Measurements from ENCODE around the gene LHPP.
A peak's percentile ranks its signal among the peaks of the same experiment; 100 is the strongest.

The LHPP gene

GRCh38 chr10:124640538-124641231, 179.1 kb downstream of the LHPP start:
- Histone ChIP-seq H3K36me3 (ENCODE audit: control insufficient read depth in 5 of 5, insufficient read depth in 5 of 5, low read length in 5 of 5) (peaks cover 0 to 16% (median 2%) of the 10 kb centered on the region in 5 donors), H3K27ac (ENCODE audit: low read depth, low read length) (peak overlapping the region; percentile 23), H3K4me3 (ENCODE audit: low read depth in 1 of 5, low read length in 5 of 5) (no peak overlapping the region), H3K27me3 (ENCODE audit: control insufficient read depth in 5 of 5, insufficient read depth in 4 of 5, low read length in 5 of 5) (no peaks in the 10 kb centered on the region), H3K4me1 (ENCODE audit: control insufficient read depth in 5 of 5, insufficient read depth in 5 of 5, low read length in 5 of 5) (peaks cover 20 to 78% (median 60%) of the 10 kb centered on the region in 5 donors), H3K9me3 (ENCODE audit: control insufficient read depth in 5 of 5, low read length in 5 of 5) (no peaks in the 10 kb centered on the region), H3K9ac (ENCODE audit: low read length in 5 of 5) (peak overlapping the region in 1 of 5 donors; percentile 11)

GRCh38 chr10:124641282-124642087, 179.9 kb downstream of the LHPP start:
- Histone ChIP-seq H3K9ac (ENCODE audit: low read length in 5 of 5) (peak overlapping the region in 2 of 5 donors; percentile 20 to 39), H3K36me3 (ENCODE audit: control insufficient read depth in 5 of 5, insufficient read depth in 5 of 5, low read length in 5 of 5) (peaks cover 0 to 16% (median 2%) of the 10 kb centered on the region in 5 donors), H3K27ac (ENCODE audit: low read depth, low read length) (peak overlapping the region; percentile 23), H3K4me1 (ENCODE audit: control insufficient read depth in 5 of 5, insufficient read depth in 5 of 5, low read length in 5 of 5) (peaks cover 28 to 86% (median 68%) of the 10 kb centered on the region in 5 donors), H3K27me3 (ENCODE audit: control insufficient read depth in 5 of 5, insufficient read depth in 4 of 5, low read length in 5 of 5) (peaks cover 0 to under 1% (median 0%) of the 10 kb centered on the region in 5 donors), H3K4me3 (ENCODE audit: low read depth in 1 of 5, low read length in 5 of 5) (peak overlapping the region in 2 of 5 donors; percentile 6 to 17), H3K9me3 (ENCODE audit: control insufficient read depth in 5 of 5, low read length in 5 of 5) (no peaks in the 10 kb centered on the region)

- H3K4me1 ChIP-seq (ENCODE audit: control insufficient read depth in 5 of 5, insufficient read depth in 5 of 5, low read length in 5 of 5), result peaks cover 34 to 87% (median 75%) of the 10 kb centered on the region in 5 donors
- peak overlapping the region; percentile 20 for H3K27ac ChIP-seq (ENCODE audit: low read depth, low read length)
- peaks cover 0 to 13% (median 0%) of the 10 kb centered on the region in 5 donors for H3K36me3 ChIP-seq (ENCODE audit: control insufficient read depth in 5 of 5, insufficient read depth in 5 of 5, low read length in 5 of 5)
Measured at GRCh38 chr10:124642088-124642710, 180.6 kb downstream of the LHPP start.

GRCh38 chr10:124643330-124644009, 181.8 kb downstream of the LHPP start:
- Histone ChIP-seq H3K9me3 (ENCODE audit: control insufficient read depth in 5 of 5, low read length in 5 of 5) (no peaks in the 10 kb centered on the region), H3K4me1 (ENCODE audit: control insufficient read depth in 5 of 5, insufficient read depth in 5 of 5, low read length in 5 of 5) (peaks cover 43 to 94% (median 84%) of the 10 kb centered on the region in 5 donors), H3K27ac (ENCODE audit: low read depth, low read length) (no peak overlapping the region), H3K4me3 (ENCODE audit: low read depth in 1 of 5, low read length in 5 of 5) (no peak overlapping the region), H3K9ac (ENCODE audit: low read length in 5 of 5) (no peak overlapping the region), H3K36me3 (ENCODE audit: control insufficient read depth in 5 of 5, insufficient read depth in 5 of 5, low read length in 5 of 5) (peaks cover 0 to 13% (median 0%) of the 10 kb centered on the region in 5 donors), H3K27me3 (ENCODE audit: control insufficient read depth in 5 of 5, insufficient read depth in 4 of 5, low read length in 5 of 5) (peaks cover 0 to 4% (median 0%) of the 10 kb centered on the region in 5 donors)

More at GRCh38 chr10:124642088-124642710, 180.6 kb downstream of the LHPP start:
- peak overlapping the region in 1 of 5 donors; percentile 17 for H3K4me3 ChIP-seq (ENCODE audit: low read depth in 1 of 5, low read length in 5 of 5)
- H3K9ac ChIP-seq (ENCODE audit: low read length in 5 of 5), result peak overlapping the region in 2 of 5 donors; percentile 20 to 39
- no peaks in the 10 kb centered on the region for H3K9me3 ChIP-seq (ENCODE audit: control insufficient read depth in 5 of 5, low read length in 5 of 5)
- H3K27me3 ChIP-seq (ENCODE audit: control insufficient read depth in 5 of 5, insufficient read depth in 4 of 5, low read length in 5 of 5), result peaks cover 0 to 4% (median 0%) of the 10 kb centered on the region in 5 donors

GRCh38 chr10:124644236-124644635, 182.6 kb downstream of the LHPP start:
- Histone ChIP-seq H3K36me3 (ENCODE audit: control insufficient read depth in 5 of 5, insufficient read depth in 5 of 5, low read length in 5 of 5) (peaks cover 0 to 13% (median 0%) of the 10 kb centered on the region in 5 donors), H3K9me3 (ENCODE audit: control insufficient read depth in 5 of 5, low read length in 5 of 5) (no peaks in the 10 kb centered on the region), H3K4me3 (ENCODE audit: low read depth in 1 of 5, low read length in 5 of 5) (no peak overlapping the region), H3K27ac (ENCODE audit: low read depth, low read length) (no peak overlapping the region), H3K27me3 (ENCODE audit: control insufficient read depth in 5 of 5, insufficient read depth in 4 of 5, low read length in 5 of 5) (peaks cover 0 to 4% (median 0%) of the 10 kb centered on the region in 5 donors), H3K9ac (ENCODE audit: low read length in 5 of 5) (no peak overlapping the region), H3K4me1 (ENCODE audit: control insufficient read depth in 5 of 5, insufficient read depth in 5 of 5, low read length in 5 of 5) (peaks cover 49 to 94% (median 84%) of the 10 kb centered on the region in 5 donors)

- Histone ChIP-seq H3K36me3 (ENCODE audit: control insufficient read depth in 5 of 5, insufficient read depth in 5 of 5, low read length in 5 of 5) (peaks cover 0 to 13% (median 0%) of the 10 kb centered on the region in 5 donors), H3K27ac (ENCODE audit: low read depth, low read length) (no peak overlapping the region), H3K27me3 (ENCODE audit: control insufficient read depth in 5 of 5, insufficient read depth in 4 of 5, low read length in 5 of 5) (peaks cover 0 to 4% (median 0%) of the 10 kb centered on the region in 5 donors), H3K4me3 (ENCODE audit: low read depth in 1 of 5, low read length in 5 of 5) (no peak overlapping the region), H3K4me1 (ENCODE audit: control insufficient read depth in 5 of 5, insufficient read depth in 5 of 5, low read length in 5 of 5) (peaks cover 49 to 98% (median 85%) of the 10 kb centered on the region in 5 donors), H3K9ac (ENCODE audit: low read length in 5 of 5) (no peak overlapping the region), H3K9me3 (ENCODE audit: control insufficient read depth in 5 of 5, low read length in 5 of 5) (no peaks in the 10 kb centered on the region)
Measured at GRCh38 chr10:124644771-124645415, 183.3 kb downstream of the LHPP start.

- Histone ChIP-seq H3K4me1 (ENCODE audit: control insufficient read depth in 5 of 5, insufficient read depth in 5 of 5, low read length in 5 of 5) (peaks cover 47 to 96% (median 78%) of the 10 kb centered on the region in 5 donors), H3K4me3 (ENCODE audit: low read depth in 1 of 5, low read length in 5 of 5) (no peak overlapping the region), H3K9me3 (ENCODE audit: control insufficient read depth in 5 of 5, low read length in 5 of 5) (no peaks in the 10 kb centered on the region), H3K27me3 (ENCODE audit: control insufficient read depth in 5 of 5, insufficient read depth in 4 of 5, low read length in 5 of 5) (peaks cover 0 to 4% (median 0%) of the 10 kb centered on the region in 5 donors), H3K27ac (ENCODE audit: low read depth, low read length) (peak overlapping the region; percentile 88), H3K36me3 (ENCODE audit: control insufficient read depth in 5 of 5, insufficient read depth in 5 of 5, low read length in 5 of 5) (peaks cover 0 to 16% (median 4%) of the 10 kb centered on the region in 5 donors), H3K9ac (ENCODE audit: low read length in 5 of 5) (peak overlapping the region in 1 of 5 donors; percentile 34)
Measured at GRCh38 chr10:124645467-124646095, 184.0 kb downstream of the LHPP start.

- H3K36me3 ChIP-seq (ENCODE audit: control insufficient read depth in 5 of 5, insufficient read depth in 5 of 5, low read length in 5 of 5), result peaks cover 0 to 16% (median 4%) of the 10 kb centered on the region in 5 donors
- peak overlapping the region in 3 of 5 donors; percentile 33 to 73 (median 58) for H3K9ac ChIP-seq (ENCODE audit: low read length in 5 of 5)
- H3K27me3 ChIP-seq (ENCODE audit: control insufficient read depth in 5 of 5, insufficient read depth in 4 of 5, low read length in 5 of 5), result peaks cover 0 to 4% (median 0%) of the 10 kb centered on the region in 5 donors
- peak overlapping the region in 2 of 5 donors; percentile 6 to 9 for H3K4me3 ChIP-seq (ENCODE audit: low read depth in 1 of 5, low read length in 5 of 5)
- H3K4me1 ChIP-seq (ENCODE audit: control insufficient read depth in 5 of 5, insufficient read depth in 5 of 5, low read length in 5 of 5), result peaks cover 42 to 91% (median 74%) of the 10 kb centered on the region in 5 donors
- peak overlapping the region; percentile 88 for H3K27ac ChIP-seq (ENCODE audit: low read depth, low read length)
- no peaks in the 10 kb centered on the region for H3K9me3 ChIP-seq (ENCODE audit: control insufficient read depth in 5 of 5, low read length in 5 of 5)
Measured at GRCh38 chr10:124646483-124647352, 185.1 kb downstream of the LHPP start.

Data from subcutaneous abdominal adipose tissue (tissue), 5 donors.